K562 (cell line): ENCODE measurements around the gene TMEM61. TPM values are rescaled to one million over a fixed set of nuclear protein-coding genes. Genes with fewer than 3 reads are reported as not detected.

Experiments used
- ATAC-seq: fragments of 200-7000 bp; cut with Tn5 transposase; 3 replicates; pipeline ENCODE4 v1.9.1; 2020; ENCODE audit warnings: moderate library complexity
- BruUV-seq: library from RNA; stranded (reverse); fragments of 400-500 nt; replicated peaks from 2 replicates; lab custom pipeline; 2021; lab: Mats Ljungman, UMichigan
- CTCF ChIA-PET: fragments of 300-600 bp; formaldehyde crosslinking; extraction: SDS; loops from one replicate; lab custom pipeline; 2021; ENCODE audit warnings: low intra/inter-chr PET ratio; lab: Yijun Ruan, JAX
- POLR2A ChIA-PET: fragments of 300-600, 350-650 bp; sonication (Branson Sonifier 250); formaldehyde crosslinking; extraction: SDS; loops from one replicate; lab custom pipeline; 2021; ENCODE audit warnings: antibody characterized with exemption, inconsistent platforms; lab: Yijun Ruan, JAX
- DNase-seq, 4 experiments: peaks; one replicate each; pipeline versions ENCODE4 v3.0.0 to v3.0.0-alpha.2; 2011 to 2018; ENCODE audit warnings: low spot score in 3 of 4, mixed read lengths in 3 of 4; ENCODE audit errors: extremely low read depth in 1 of 4
- FAIRE-seq: peaks from 2 replicates; lab custom pipeline; 2011; peaks lifted over from hg19 to GRCh38; lab: Jason Lieb, UNC
- H2AFZ ChIP-seq: 2 replicates; pipeline ENCODE4 v1.6.0; 2011; ENCODE audit warnings: low read depth, low read length, control low read depth, inconsistent platforms
- H3K27ac ChIP-seq: fragments of 200-600 bp; 3 replicates; pipeline ENCODE4 v1.8.0; 2011; ENCODE audit warnings: low read depth, mild to moderate bottlenecking, control low read depth, inconsistent platforms, low read length, moderate library complexity, mixed read lengths; ENCODE audit errors: extremely low read depth
- H3K27me3 ChIP-seq, 2 experiments: fragments of 300-600 bp in 1 of 2; 2 replicates in 1 of 2; 3 replicates in 1 of 2; pipeline versions ENCODE4 v1.6.0 to v1.8.0; 2011; ENCODE audit warnings: inconsistent platforms in 2 of 2, low read length in 2 of 2, mild to moderate bottlenecking in 1 of 2, mixed read lengths in 1 of 2, moderate library complexity in 1 of 2; ENCODE audit not compliant: control insufficient read depth in 2 of 2, insufficient read depth in 2 of 2
- H3K36me3 ChIP-seq: fragments of 300-600 bp; 3 replicates; pipeline ENCODE4 v1.8.0; 2011; ENCODE audit warnings: mild to moderate bottlenecking, low read length, inconsistent platforms; ENCODE audit not compliant: control insufficient read depth, insufficient read depth
- H3K4me1 ChIP-seq, 2 experiments: fragments of 200-600 bp in 1 of 2; replicated peaks in 1 of 2; 2 replicates in 1 of 2; 3 replicates in 1 of 2; pipeline versions ENCODE4 v1.5.1 to v1.8.0; 2011; ENCODE audit warnings: inconsistent platforms in 2 of 2, low read length in 2 of 2, mild to moderate bottlenecking in 1 of 2, mixed read lengths in 1 of 2, moderate library complexity in 1 of 2; ENCODE audit not compliant: control insufficient read depth in 2 of 2, insufficient read depth in 2 of 2
- H3K4me2 ChIP-seq: 2 replicates; pipeline ENCODE4 v1.6.1; 2011; ENCODE audit warnings: low read length, control low read depth, inconsistent platforms, mixed read lengths; ENCODE audit not compliant: insufficient read depth
- H3K4me3 ChIP-seq: fragments of 200-600 bp; sonication (generic), shearing (Covaris generic); 2 replicates; pipeline ENCODE4 v1.5.1; 2016; ENCODE audit warnings: control low read depth, inconsistent platforms
- H3K79me2 ChIP-seq: fragments of 200-600 bp; 3 replicates; pipeline ENCODE4 v1.8.0; 2011; ENCODE audit warnings: low read length, inconsistent platforms; ENCODE audit not compliant: control insufficient read depth, insufficient read depth
- H3K9ac ChIP-seq, 2 experiments: 2 replicates each; pipeline versions ENCODE4 v1.6.0 to v1.6.1; 2011; ENCODE audit warnings: low read depth in 2 of 2, low read length in 2 of 2, control low read depth in 1 of 2, inconsistent platforms in 1 of 2, mild to moderate bottlenecking in 1 of 2, mixed read lengths in 1 of 2; ENCODE audit not compliant: insufficient read depth in 1 of 2
- H3K9me1 ChIP-seq: one replicate; pipeline ENCODE4 v1.6.0; 2011; ENCODE audit warnings: inconsistent platforms, mild to moderate bottlenecking, low read length, moderate library complexity; ENCODE audit not compliant: control insufficient read depth, insufficient read depth
- H3K9me3 ChIP-seq: replicated peaks from 2 replicates; pipeline ENCODE4 v1.5.1; 2011; ENCODE audit warnings: low read depth, low read length, inconsistent platforms; ENCODE audit not compliant: control insufficient read depth, insufficient read depth
- H4K20me1 ChIP-seq: replicated peaks from 2 replicates; pipeline ENCODE4 v1.6.1; 2011; ENCODE audit warnings: low read length, inconsistent platforms, mixed read lengths; ENCODE audit not compliant: control insufficient read depth, insufficient read depth
- ILF3 ChIP-seq: fragments of 450-650 bp; IDR thresholded peaks from 2 replicates; pipeline ENCODE4 v1.6.1; 2018; ENCODE audit warnings: antibody characterized with exemption, mild to moderate bottlenecking, moderate library complexity, borderline replicate concordance
- KDM2B ChIP-seq: fragments of 250-450 bp; sonication (Bioruptor Pico); IDR thresholded peaks from 2 replicates; pipeline ENCODE4 v1.8.0; 2021; ENCODE audit warnings: mild to moderate bottlenecking, moderate library complexity
- NR2C1 ChIP-seq, 2 experiments: fragments of 450-650 bp; IDR thresholded peaks; 2 replicates each; pipeline ENCODE4 v1.6.1; 2017; ENCODE audit warnings: mild to moderate bottlenecking in 2 of 2, antibody characterized with exemption in 1 of 2, inconsistent platforms in 1 of 2, missing compliant biosample characterization in 1 of 2, missing genetic modification characterization in 1 of 2
- NR4A1 ChIP-seq, 2 experiments: fragments of 250-450 bp in 1 of 2; fragments of 450-650 bp in 1 of 2; sonication (Bioruptor Pico) in 1 of 2; IDR thresholded peaks; 2 replicates each; pipeline versions ENCODE4 v1.4.0 to v1.6.1; 2016 to 2020; ENCODE audit warnings: mild to moderate bottlenecking in 2 of 2, missing compliant biosample characterization in 1 of 2, missing genetic modification characterization in 1 of 2, moderate library complexity in 1 of 2
- SIN3B ChIP-seq: fragments of 450-650 bp; IDR thresholded peaks from 2 replicates; pipeline ENCODE4 v1.6.1; 2017; ENCODE audit warnings: low read depth, mild to moderate bottlenecking, moderate library complexity
- ZFP1 ChIP-seq: fragments of 450-650 bp; formaldehyde crosslinking; IDR thresholded peaks from 2 replicates; pipeline ENCODE4 v1.4.0; 2020; ENCODE audit warnings: mild to moderate bottlenecking, mixed read lengths
- ZNF239 ChIP-seq: fragments of 250-450 bp; sonication (Bioruptor Pico); IDR thresholded peaks from 2 replicates; pipeline ENCODE4 v1.4.0; 2020; ENCODE audit warnings: mild to moderate bottlenecking
- ZNF3 ChIP-seq: fragments of 250-450 bp; sonication (Bioruptor Pico); IDR thresholded peaks from 2 replicates; pipeline ENCODE4 v1.5.0; 2021; ENCODE audit warnings: mild to moderate bottlenecking, moderate library complexity
- WGBS: fragments of 100-300 bp; shearing (Covaris generic); methylation state at CpG from one replicate; pipeline ENCODE4 v1.1.6; 2016; ENCODE audit warnings: low coverage, mixed read lengths; ENCODE audit not compliant: insufficient coverage; ENCODE audit errors: missing lambda C conversion rate; 5-methylcytosine and 5-hydroxymethylcytosine counted together
- in situ Hi-C: fragments of 300-500 bp; cut with MboI; formaldehyde crosslinking; loops from 4 replicates; pipeline ENCODE4 v1.15.0; 2018; ENCODE audit warnings: inconsistent platforms, mixed read lengths
- intact Hi-C: fragments of 100-400 bp; cut with micrococcal nuclease; formaldehyde crosslinking; loops from 2 replicates; pipeline ENCODE4 v1.14.2; 2022
- polyA plus RNA-seq, 8 experiments: library from polyadenylated mRNA; depleted of rRNA in 4 of 8; stranded (reverse) in 5 of 8; unstranded in 3 of 8; fragments of >200 nt; fragmentation: Nextera tagmentation in 2 of 8; fragmentation: Illumina TruSeq in 1 of 8; extraction: Ambion mirVana in 2 of 8; extraction: Trizol in 1 of 8; gene quantifications; 2 replicates each; pipeline versions ENCODE4 v1.2.1 to v1.2.3, GENCODE V29; 2011 to 2014; ENCODE audit warnings: inconsistent platforms in 1 of 8, missing spikeins in 1 of 8
- total RNA-seq, 7 experiments: library from RNA; depleted of rRNA in 6 of 7; stranded (reverse); fragments of >200 nt in 6 of 7; fragmentation: Illumina TruSeq in 2 of 7; extraction: Trizol in 2 of 7; gene quantifications; 2 replicates each; pipeline versions ENCODE4 v1.2.1 to v1.2.3, GENCODE V29; 2011 to 2021; ENCODE audit warnings: low replicate concordance in 1 of 7
- TF ChIP-seq, protein P1 (sequence below): fragments of 250-450 bp; sonication (Bioruptor Pico); IDR thresholded peaks from 2 replicates; pipeline ENCODE4 v1.5.0; 2022; ENCODE audit warnings: mild to moderate bottlenecking
- TF ChIP-seq, protein P2 (sequence below): sonication (generic); formaldehyde crosslinking; IDR thresholded peaks from 2 replicates; pipeline ENCODE4 v1.8.1; 2023; ENCODE audit warnings: mild to moderate bottlenecking, missing genetic modification reagents

TMEM61 gene
- total and polyA plus RNA-seq, 9 of the 15 experiments (the other 6 are each of a cell fraction or from before 2014, with no cell fraction given), result not detected

DNA sequence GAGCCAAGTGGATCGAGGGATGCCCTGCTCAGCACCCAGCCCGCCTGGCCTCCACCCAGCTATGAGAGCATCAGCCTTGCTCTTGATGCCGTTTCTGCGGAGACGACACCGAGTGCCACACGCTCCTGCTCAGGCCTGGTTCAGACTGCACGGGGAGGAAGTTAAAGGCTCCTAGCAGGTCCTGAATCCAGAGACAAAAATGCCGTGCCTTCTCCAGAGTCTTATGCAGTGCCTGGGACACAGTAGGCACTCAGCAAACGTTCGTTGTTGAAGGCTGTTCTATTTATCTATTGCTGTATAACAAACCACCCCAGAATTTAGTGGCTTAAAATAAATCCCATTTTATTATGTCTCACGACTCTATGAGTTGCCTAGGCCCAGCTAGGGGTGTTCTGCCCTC is 11.5 kb downstream of the TMEM61 start:
- in situ Hi-C loops (loop anchor here (5.0 to 10.0 kb wide), 2 partner anchors 40 to 307 kb away; no protein-coding TSS in a partner anchor), intact Hi-C loops (loop anchor here (10.0 kb wide), 1 partner anchor 317 kb away; no protein-coding TSS in a partner anchor)
- no peaks in the 10 kb centered on the region for H3K36me3 ChIP-seq
- H3K4me2 ChIP-seq, result no peak overlapping the region
- peaks cover 14% of the 10 kb centered on the region for H4K20me1 ChIP-seq
- BruUV-seq, result no TSS peak
- no peaks in the 10 kb centered on the region for H3K79me2 ChIP-seq
- WGBS, result 3% methylated on average over 12 of the region's 12 CpGs
- FAIRE-seq (no peak), ATAC-seq (no peak), DNase-seq (no peak)
- TF ChIP-seq ZNF3 (CRISPR knock-in tag) (0 out of 2 replicates have a peak, but pooled peaks have one; percentile 62), SIN3B (no peak), ZNF239 (CRISPR knock-in tag) (peak; percentile 69), KDM2B (CRISPR knock-in tag) (no peak), NR2C1 (IDR thresholded peaks at IDR 0.05) (no peak), NR2C1 (tag; IDR thresholded peaks at IDR 0.05) (no peak), ILF3 (no peak), ZFP1 (no peak), NR4A1 (CRISPR knock-in tag; IDR thresholded peaks at IDR 0.05) (no peak), NR4A1 (tag; IDR thresholded peaks at IDR 0.05) (no peak)
- TF ChIP-seq, protein P1, sequence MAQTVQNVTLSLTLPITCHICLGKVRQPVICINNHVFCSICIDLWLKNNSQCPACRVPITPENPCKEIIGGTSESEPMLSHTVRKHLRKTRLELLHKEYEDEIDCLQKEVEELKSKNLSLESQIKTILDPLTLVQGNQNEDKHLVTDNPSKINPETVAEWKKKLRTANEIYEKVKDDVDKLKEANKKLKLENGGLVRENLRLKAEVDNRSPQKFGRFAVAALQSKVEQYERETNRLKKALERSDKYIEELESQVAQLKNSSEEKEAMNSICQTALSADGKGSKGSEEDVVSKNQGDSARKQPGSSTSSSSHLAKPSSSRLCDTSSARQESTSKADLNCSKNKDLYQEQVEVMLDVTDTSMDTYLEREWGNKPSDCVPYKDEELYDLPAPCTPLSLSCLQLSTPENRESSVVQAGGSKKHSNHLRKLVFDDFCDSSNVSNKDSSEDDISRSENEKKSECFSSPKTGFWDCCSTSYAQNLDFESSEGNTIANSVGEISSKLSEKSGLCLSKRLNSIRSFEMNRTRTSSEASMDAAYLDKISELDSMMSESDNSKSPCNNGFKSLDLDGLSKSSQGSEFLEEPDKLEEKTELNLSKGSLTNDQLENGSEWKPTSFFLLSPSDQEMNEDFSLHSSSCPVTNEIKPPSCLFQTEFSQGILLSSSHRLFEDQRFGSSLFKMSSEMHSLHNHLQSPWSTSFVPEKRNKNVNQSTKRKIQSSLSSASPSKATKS, result no peak
- TF ChIP-seq, protein P2, sequence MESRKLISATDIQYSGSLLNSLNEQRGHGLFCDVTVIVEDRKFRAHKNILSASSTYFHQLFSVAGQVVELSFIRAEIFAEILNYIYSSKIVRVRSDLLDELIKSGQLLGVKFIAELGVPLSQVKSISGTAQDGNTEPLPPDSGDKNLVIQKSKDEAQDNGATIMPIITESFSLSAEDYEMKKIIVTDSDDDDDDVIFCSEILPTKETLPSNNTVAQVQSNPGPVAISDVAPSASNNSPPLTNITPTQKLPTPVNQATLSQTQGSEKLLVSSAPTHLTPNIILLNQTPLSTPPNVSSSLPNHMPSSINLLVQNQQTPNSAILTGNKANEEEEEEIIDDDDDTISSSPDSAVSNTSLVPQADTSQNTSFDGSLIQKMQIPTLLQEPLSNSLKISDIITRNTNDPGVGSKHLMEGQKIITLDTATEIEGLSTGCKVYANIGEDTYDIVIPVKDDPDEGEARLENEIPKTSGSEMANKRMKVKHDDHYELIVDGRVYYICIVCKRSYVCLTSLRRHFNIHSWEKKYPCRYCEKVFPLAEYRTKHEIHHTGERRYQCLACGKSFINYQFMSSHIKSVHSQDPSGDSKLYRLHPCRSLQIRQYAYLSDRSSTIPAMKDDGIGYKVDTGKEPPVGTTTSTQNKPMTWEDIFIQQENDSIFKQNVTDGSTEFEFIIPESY (CRISPR knock-in tag), result no peak
- CTCF ChIA-PET, result no interaction called here
- H3K27me3 ChIP-seq, result peaks cover 33 to 81% of the 10 kb centered on the region in 2 experiments; a peak in 4 of 5 replicates
- POLR2A ChIA-PET, result interaction anchor here (0.6 kb wide), 1 partner anchor 69 kb away, joined by 3 read pairs; no protein-coding TSS in a partner anchor
- H3K4me1 ChIP-seq, result peaks cover 0 to 16% of the 10 kb centered on the region in 2 experiments; a peak in 3 of 5 replicates
- H3K9ac ChIP-seq, result no peak overlapping the region; a peak in 1 of 4 replicates
- H3K4me3 ChIP-seq, result no peak overlapping the region
- no peak overlapping the region for H2AFZ ChIP-seq
- H3K9me1 ChIP-seq, result no peaks in the 10 kb centered on the region
- no peak overlapping the region for H3K27ac ChIP-seq
- no peaks in the 10 kb centered on the region; the same call in 1 of the 2 replicates for H3K9me3 ChIP-seq
